Pancreas (tissue), 10 donors: ENCODE data around the gene C6orf47. TPM values are rescaled to one million over a fixed set of nuclear protein-coding genes. Genes with fewer than 3 reads are reported as not detected.

ENCODE experiments used
- ATAC-seq, 4 donors: fragments of 200-7000 bp; cut with Tn5 transposase; one replicate each; pipeline versions ENCODE4 v1.8.0 to v1.9.1; 2020; ENCODE audit warnings: mild to moderate bottlenecking in 4 of 4, moderate library complexity in 4 of 4
- DNase-seq, 6 donors: peaks; one replicate each; pipeline ENCODE4 v3.0.0-alpha.2; 2020
- FAIRE-seq: peaks from 2 replicates; lab custom pipeline; 2012; peaks lifted over from hg19 to GRCh38; lab: Jason Lieb, UNC
- H3K27ac ChIP-seq, 4 donors: fragments of 200-600 bp; sonication (generic); 1 replicate in 3 of 4; 2 replicates in 1 of 4; pipeline versions ENCODE4 v1.5.0 to v1.8.0; 2020
- H3K27me3 ChIP-seq, 4 donors: fragments of 200-600 bp; one replicate each; pipeline ENCODE4 v1.8.0; 2021
- H3K36me3 ChIP-seq, 3 donors: fragments of 200-600 bp; sonication (generic) in 1 of 3; one replicate each; pipeline versions ENCODE4 v1.5.0 to v1.8.0; 2020 to 2021
- H3K4me1 ChIP-seq, 3 donors: fragments of 200-600 bp; one replicate each; pipeline ENCODE4 v1.8.0; 2021
- H3K4me3 ChIP-seq, 4 donors: fragments of 200-600 bp; sonication (generic) in 2 of 4; one replicate each; pipeline versions ENCODE4 v1.5.0 to v1.8.0; 2020 to 2021
- H3K9me3 ChIP-seq, 4 donors: fragments of 200-600 bp; one replicate each; pipeline ENCODE4 v1.8.0; 2021
- CTCF ChIP-seq, 4 donors: fragments of 200-600 bp; sonication (generic) in 3 of 4; IDR thresholded peaks; one replicate each; pipeline versions ENCODE4 v1.5.0 to v1.8.0; 2021; ENCODE audit warnings: antibody characterized with exemption in 4 of 4
- WGBS, 2 donors: extraction: QIAGEN DNeasy Blood & Tissue Kit; methylation state at CpG; one replicate each; pipeline ENCODE4 v1.1.7; 2013; 5-methylcytosine and 5-hydroxymethylcytosine counted together
- intact Hi-C, 3 donors: fragments of 100-400 bp; cut with DNase I; formaldehyde crosslinking; loops; one replicate each; pipeline versions ENCODE4 v1.11.1 to v1.14.2; 2022
- polyA plus RNA-seq, 2 donors: library from polyadenylated mRNA; stranded (reverse); fragments of 200-250 nt; gene quantifications; one replicate each; pipeline ENCODE4 v1.2.3, GENCODE V29; 2013
- total RNA-seq, 6 donors: library from RNA; stranded (reverse); fragmentation: NEBNext Ultra II Directional in 4 of 6; extraction: Animal tissue kit (Norgen Biotek cat#: 25700) in 4 of 6; gene quantifications; one replicate each; pipeline versions ENCODE4 v1.2.1 to v1.2.4, GENCODE V29; 2021 to 2023
- donor health status: healthy with polysubstance abuse.
- donor health status: DM: no; HTN: no; CAD: no; lungs with moderate emphysema.
- donor health status: DM: no; HTN: no; CAD: no.
- donor health status: control.
- donor health status: control.
- donor health status: Bipolar disorder and iron deficiency.
- donor health status: DM: yes; HTN: yes; CAD: no.
- donor health status: DM: no; HTN: no; CAD: no.
- donor health status: DM: no; HTN: no; CAD: no.
- donor health status: DM: yes; HTN: yes; CAD: no.

Gene C6orf47
- total and polyA plus RNA-seq, 8 donors, result 6.9 to 12.0 (median 9.5) TPM

DNA sequence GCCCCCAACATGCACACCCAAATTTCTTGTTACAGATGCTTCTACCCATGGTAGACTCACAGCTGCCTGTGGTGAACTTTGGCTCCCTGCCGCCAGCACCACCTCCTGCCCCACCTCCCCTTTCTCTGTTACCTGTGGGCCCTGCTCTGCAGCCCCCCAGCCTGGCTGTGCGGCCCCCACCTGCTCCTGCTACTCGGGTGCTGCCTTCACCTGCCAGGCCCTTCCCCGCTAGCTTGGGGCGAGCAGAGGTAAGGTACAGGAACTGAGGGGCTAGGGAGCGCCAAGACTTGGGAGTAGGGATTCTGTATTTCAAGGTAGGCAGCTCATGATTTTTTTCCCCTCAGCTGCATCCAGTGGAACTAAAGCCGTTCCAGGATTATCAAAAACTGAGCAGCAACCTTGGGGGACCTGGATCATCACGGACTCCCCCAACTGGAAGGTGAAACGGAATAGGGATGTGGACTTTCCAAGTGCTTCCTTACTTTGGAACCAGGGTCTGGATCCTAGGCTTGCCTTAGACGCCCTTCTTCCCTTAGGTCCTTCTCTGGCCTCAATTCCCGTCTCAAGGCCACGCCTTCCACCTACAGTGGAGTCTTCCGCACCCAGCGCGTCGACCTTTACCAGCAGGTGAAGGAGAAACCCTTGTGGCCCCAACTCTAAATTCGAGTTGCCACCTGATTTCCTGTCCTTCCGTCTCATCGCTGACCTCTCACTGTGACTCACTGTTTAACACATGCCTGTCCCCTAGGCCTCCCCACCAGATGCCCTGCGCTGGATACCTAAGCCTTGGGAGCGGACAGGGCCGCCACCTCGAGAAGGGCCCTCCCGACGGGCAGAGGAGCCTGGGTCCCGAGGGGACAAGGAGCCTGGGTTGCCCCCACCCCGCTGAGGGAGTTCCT lies 23.6 kb downstream of the C6orf47 start:
- DNase-seq, result no peak
- Histone ChIP-seq H3K27ac (no peak overlapping the region), H3K27me3 (no peaks in the 10 kb centered on the region), H3K4me3 (no peak overlapping the region), H3K9me3 (no peaks in the 10 kb centered on the region), H3K36me3 (peaks cover 11 to 77% (median 47%) of the 10 kb centered on the region in 3 donors), H3K4me1 (no peaks in the 10 kb centered on the region)
- TF ChIP-seq CTCF (IDR thresholded peaks at IDR 0.05), result no peak
- peak in 1 of 4 donors; percentile 7 for ATAC-seq
- 85 to 86% methylated on average over 27 of the region's 27 CpGs for WGBS, 2 donors
- intact Hi-C loops, result no loop called here
- FAIRE-seq, result no peak

GRCh38 chr6:31634969-31635575 lies 25.5 kb downstream of the C6orf47 start:
- intact Hi-C loops, result no loop called here
- Histone ChIP-seq H3K36me3 (peaks cover 6 to 77% (median 49%) of the 10 kb centered on the region in 3 donors), H3K9me3 (no peaks in the 10 kb centered on the region), H3K4me3 (no peak overlapping the region), H3K27me3 (no peaks in the 10 kb centered on the region), H3K27ac (no peak overlapping the region), H3K4me1 (no peaks in the 10 kb centered on the region)
- WGBS, 2 donors, result 82 to 87% methylated on average over 11 of the region's 11 CpGs
- TF ChIP-seq CTCF (IDR thresholded peaks at IDR 0.05), result no peak
- DNase-seq (no peak), FAIRE-seq (no peak), ATAC-seq (no peak)

- H3K36me3 ChIP-seq, result peaks cover 9 to 77% (median 57%) of the 10 kb centered on the region in 3 donors
- intact Hi-C loops, result no loop called here
- H3K27me3 ChIP-seq, result no peaks in the 10 kb centered on the region
- WGBS, 2 donors, result 91 to 92% methylated on average over 3 of the region's 3 CpGs
- FAIRE-seq (no peak), ATAC-seq (no peak), DNase-seq (no peak)
- H3K9me3 ChIP-seq, result no peaks in the 10 kb centered on the region
- H3K4me1 ChIP-seq, result no peaks in the 10 kb centered on the region
- H3K27ac ChIP-seq, result no peak overlapping the region
- no peak overlapping the region for H3K4me3 ChIP-seq
- no peak for TF ChIP-seq CTCF (IDR thresholded peaks at IDR 0.05)
These were observed 26.4 kb downstream of the C6orf47 start for GRCh38 chr6:31634131-31634530.

DNA sequence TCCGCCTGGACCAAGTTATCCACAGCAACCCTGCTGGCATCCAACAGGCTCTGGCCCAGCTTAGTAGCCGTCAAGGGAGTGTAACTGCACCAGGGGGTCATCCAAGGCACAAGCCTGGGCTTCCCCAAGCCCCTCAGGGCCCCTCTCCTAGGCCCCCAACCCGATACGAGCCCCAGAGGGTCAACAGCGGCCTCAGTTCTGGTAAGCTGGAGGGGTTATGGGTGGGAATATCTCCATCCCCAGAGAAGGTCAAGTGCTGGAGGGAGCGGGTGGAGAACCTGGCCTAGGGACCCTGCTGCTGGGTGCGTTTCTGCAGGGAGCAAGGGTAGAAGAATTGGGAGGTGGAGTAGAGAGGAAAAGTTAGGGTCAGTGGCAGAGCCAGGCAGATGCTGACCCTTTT lies 27.1 kb downstream of the C6orf47 start:
- H3K4me3 ChIP-seq, result no peak overlapping the region
- intact Hi-C loops, result no loop called here
- no peak for ATAC-seq
- no peaks in the 10 kb centered on the region for H3K27me3 ChIP-seq
- no peak for DNase-seq
- 93 to 95% methylated on average over 7 of the region's 7 CpGs for WGBS, 2 donors
- FAIRE-seq, result no peak
- H3K4me1 ChIP-seq, result no peaks in the 10 kb centered on the region
- no peaks in the 10 kb centered on the region for H3K9me3 ChIP-seq
- H3K36me3 ChIP-seq, result peaks cover 9 to 78% (median 62%) of the 10 kb centered on the region in 3 donors
- TF ChIP-seq CTCF (IDR thresholded peaks at IDR 0.05), result no peak
- H3K27ac ChIP-seq, result no peak overlapping the region
